Activated naive CD8-positive, alpha-beta T cell treated with anti-CD3 and anti-CD28 coated beads for 36 hours (primary cell): Measurements from ENCODE around the gene TNFAIP8. TPM values are rescaled to one million over a fixed set of nuclear protein-coding genes. Genes with fewer than 3 reads are reported as not detected.

Experiments used
- DNase-seq: peaks from one replicate; pipeline ENCODE4 v3.0.0; 2021
- H3K27ac Mint-ChIP-seq: one replicate; pipeline ENCODE4 v1.8.0; 2022; ENCODE audit warnings: mild to moderate bottlenecking, moderate library complexity, mixed read lengths
- H3K27me3 Mint-ChIP-seq: one replicate; pipeline ENCODE4 v1.8.0; 2022; ENCODE audit warnings: mild to moderate bottlenecking, mixed read lengths
- H3K36me3 Mint-ChIP-seq: one replicate; pipeline ENCODE4 v1.8.0; 2021; ENCODE audit warnings: mild to moderate bottlenecking, mixed read lengths
- H3K4me1 Mint-ChIP-seq: one replicate; pipeline ENCODE4 v1.8.0; 2021; ENCODE audit warnings: mixed read lengths
- H3K4me3 Mint-ChIP-seq: one replicate; pipeline ENCODE4 v1.8.0; 2022; ENCODE audit warnings: mild to moderate bottlenecking, moderate library complexity, mixed read lengths
- H3K9me3 Mint-ChIP-seq: one replicate; pipeline ENCODE4 v1.8.0; 2022; ENCODE audit warnings: mixed read lengths
- total RNA-seq, 2 experiments: library from RNA; stranded (reverse); gene quantifications; one replicate each; pipeline ENCODE4 v1.2.3, GENCODE V29; 2021

The TNFAIP8 gene
- total RNA-seq, 2 experiments from 2014 or later = 176 to 178 TPM

- H3K4me3 Mint-ChIP-seq = peak overlapping the region; percentile 56
- H3K27ac Mint-ChIP-seq = peak overlapping the region; percentile 94
- no peaks in the 10 kb centered on the region for H3K27me3 Mint-ChIP-seq
- peak; percentile 51 for DNase-seq
- peaks cover 4% of the 10 kb centered on the region for H3K9me3 Mint-ChIP-seq
- H3K36me3 Mint-ChIP-seq = peaks cover 59% of the 10 kb centered on the region
- H3K4me1 Mint-ChIP-seq = peaks cover 76% of the 10 kb centered on the region
These were observed 41.9 kb downstream of the TNFAIP8 start for GRCh38 chr5:119397518-119398380.

GRCh38 chr5:119398727-119399466 lies 43.1 kb downstream of the TNFAIP8 start:
- H3K36me3 Mint-ChIP-seq = peaks cover 50% of the 10 kb centered on the region
- no peaks in the 10 kb centered on the region for H3K27me3 Mint-ChIP-seq
- peak overlapping the region; percentile 7 for H3K4me3 Mint-ChIP-seq
- peaks cover 70% of the 10 kb centered on the region for H3K4me1 Mint-ChIP-seq
- H3K9me3 Mint-ChIP-seq = peaks cover 4% of the 10 kb centered on the region
- H3K27ac Mint-ChIP-seq = peak overlapping the region; percentile 94
- no peak for DNase-seq

GRCh38 chr5:119400245-119400644 lies 44.4 kb downstream of the TNFAIP8 start:
- Mint-ChIP-seq H3K4me3 (no peak overlapping the region), H3K36me3 (peaks cover 39% of the 10 kb centered on the region), H3K27me3 (no peaks in the 10 kb centered on the region), H3K27ac (peak overlapping the region; percentile 94), H3K4me1 (peaks cover 66% of the 10 kb centered on the region), H3K9me3 (peaks cover 2% of the 10 kb centered on the region)
- no peak for DNase-seq

GRCh38 chr5:119402081-119402480 lies 46.3 kb downstream of the TNFAIP8 start:
- H3K27me3 Mint-ChIP-seq = no peaks in the 10 kb centered on the region
- H3K4me1 Mint-ChIP-seq = peaks cover 54% of the 10 kb centered on the region
- no peak for DNase-seq
- no peak overlapping the region for H3K27ac Mint-ChIP-seq
- peaks cover 25% of the 10 kb centered on the region for H3K36me3 Mint-ChIP-seq
- H3K4me3 Mint-ChIP-seq = no peak overlapping the region
- H3K9me3 Mint-ChIP-seq = peaks cover 1% of the 10 kb centered on the region

GRCh38 chr5:119402555-119402954 lies 46.7 kb downstream of the TNFAIP8 start:
- Mint-ChIP-seq H3K36me3 (peaks cover 22% of the 10 kb centered on the region), H3K4me1 (peaks cover 50% of the 10 kb centered on the region), H3K27ac (peak overlapping the region; percentile 18)

GRCh38 chr5:119404033-119404432 lies 48.2 kb downstream of the TNFAIP8 start:
- Mint-ChIP-seq H3K27me3 (no peaks in the 10 kb centered on the region), H3K4me1 (peaks cover 38% of the 10 kb centered on the region), H3K36me3 (peaks cover 8% of the 10 kb centered on the region), H3K27ac (no peak overlapping the region), H3K9me3 (peaks cover 1% of the 10 kb centered on the region), H3K4me3 (no peak overlapping the region)
- DNase-seq = no peak

More at GRCh38 chr5:119402555-119402954, 46.7 kb downstream of the TNFAIP8 start:
- H3K27me3 Mint-ChIP-seq = no peaks in the 10 kb centered on the region
- H3K4me3 Mint-ChIP-seq = no peak overlapping the region
- no peak for DNase-seq
- H3K9me3 Mint-ChIP-seq = peaks cover 1% of the 10 kb centered on the region

- H3K4me1 Mint-ChIP-seq = peaks cover 40% of the 10 kb centered on the region
- H3K4me3 Mint-ChIP-seq = no peak overlapping the region
- no peak overlapping the region for H3K27ac Mint-ChIP-seq
- no peak for DNase-seq
- no peaks in the 10 kb centered on the region for H3K9me3 Mint-ChIP-seq
- H3K36me3 Mint-ChIP-seq = peaks cover 2% of the 10 kb centered on the region
- H3K27me3 Mint-ChIP-seq = no peaks in the 10 kb centered on the region
These were observed 49.6 kb downstream of the TNFAIP8 start for GRCh38 chr5:119405419-119405818.

GRCh38 chr5:119406551-119407110 lies 50.8 kb downstream of the TNFAIP8 start:
- Mint-ChIP-seq H3K4me3 (no peak overlapping the region), H3K9me3 (no peaks in the 10 kb centered on the region), H3K27me3 (no peaks in the 10 kb centered on the region), H3K27ac (no peak overlapping the region), H3K36me3 (peaks cover 2% of the 10 kb centered on the region), H3K4me1 (peaks cover 49% of the 10 kb centered on the region)
- DNase-seq = no peak

GRCh38 chr5:119409235-119409815 lies 53.5 kb downstream of the TNFAIP8 start:
- DNase-seq = no peak
- no peaks in the 10 kb centered on the region for H3K27me3 Mint-ChIP-seq
- H3K4me1 Mint-ChIP-seq = peaks cover 47% of the 10 kb centered on the region
- no peak overlapping the region for H3K27ac Mint-ChIP-seq
- H3K36me3 Mint-ChIP-seq = no peaks in the 10 kb centered on the region
- no peak overlapping the region for H3K4me3 Mint-ChIP-seq
- no peaks in the 10 kb centered on the region for H3K9me3 Mint-ChIP-seq

- H3K27ac Mint-ChIP-seq = peak overlapping the region; percentile 2
- H3K4me1 Mint-ChIP-seq = peaks cover 40% of the 10 kb centered on the region
- no peak for DNase-seq
- H3K9me3 Mint-ChIP-seq = no peaks in the 10 kb centered on the region
- H3K4me3 Mint-ChIP-seq = no peak overlapping the region
- no peaks in the 10 kb centered on the region for H3K36me3 Mint-ChIP-seq
- no peaks in the 10 kb centered on the region for H3K27me3 Mint-ChIP-seq
These were observed 54.8 kb downstream of the TNFAIP8 start for GRCh38 chr5:119410448-119411159.

- Mint-ChIP-seq H3K27me3 (no peaks in the 10 kb centered on the region), H3K9me3 (no peaks in the 10 kb centered on the region), H3K4me1 (peaks cover 38% of the 10 kb centered on the region), H3K27ac (peak overlapping the region; percentile 93), H3K36me3 (no peaks in the 10 kb centered on the region), H3K4me3 (peak overlapping the region; percentile 88)
- DNase-seq = peak; percentile 40
These were observed 55.8 kb downstream of the TNFAIP8 start for GRCh38 chr5:119411361-119412278.

GRCh38 chr5:119412279-119413227 lies 56.7 kb downstream of the TNFAIP8 start:
- Mint-ChIP-seq H3K4me3 (peak overlapping the region; percentile 88), H3K27me3 (no peaks in the 10 kb centered on the region), H3K27ac (peak overlapping the region; percentile 93)

More at GRCh38 chr5:119412279-119413227, 56.7 kb downstream of the TNFAIP8 start:
- DNase-seq = no peak
- Mint-ChIP-seq H3K9me3 (no peaks in the 10 kb centered on the region), H3K4me1 (peaks cover 39% of the 10 kb centered on the region), H3K36me3 (no peaks in the 10 kb centered on the region)
